ENCODE measurements around the gene RANBP9.

DNA sequence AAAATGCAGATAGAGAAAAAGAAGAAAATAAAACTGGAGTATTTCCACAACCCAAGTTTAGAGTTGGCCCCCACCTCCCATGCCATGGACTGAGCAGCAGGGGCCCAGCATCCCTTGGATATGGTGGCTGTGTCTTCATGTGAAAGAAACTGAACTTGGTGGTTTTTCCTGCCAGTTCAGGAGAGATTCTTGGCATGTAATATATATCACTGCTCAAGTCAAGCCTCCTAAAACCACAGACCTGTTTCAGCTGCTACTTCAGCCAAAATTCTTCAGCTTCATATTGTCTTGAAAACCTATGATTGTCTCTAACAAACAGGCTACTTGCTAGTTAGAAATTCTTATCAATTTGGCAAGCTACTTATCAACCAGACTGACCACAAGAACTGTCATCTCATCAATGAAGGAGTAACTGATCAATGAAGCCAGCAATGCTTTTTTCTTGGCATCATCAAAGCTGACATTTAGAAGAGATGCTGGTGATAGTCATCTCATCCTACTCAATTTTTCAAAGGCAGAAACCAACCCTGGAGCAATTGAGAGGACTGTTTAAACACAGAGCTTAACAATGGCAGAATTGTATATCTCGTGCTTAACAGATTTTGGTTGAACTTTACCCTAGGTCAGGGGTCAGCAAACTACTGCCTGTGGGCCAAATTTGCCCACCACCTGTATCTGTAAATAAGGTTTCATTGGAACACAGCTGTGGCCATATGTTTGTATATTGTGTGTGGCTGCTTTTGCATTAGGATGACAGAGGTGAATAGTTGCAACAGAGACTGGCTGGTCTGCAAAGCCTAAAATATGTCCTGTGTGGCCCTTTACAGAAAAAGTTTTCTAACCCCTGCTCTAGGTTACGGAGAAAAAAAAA is 106.9 kb downstream of the RANBP9 start:
- TF ChIP-seq POLR2AphosphoS5 (IDR thresholded peaks at IDR 0.05): no peak
- TF ChIP-seq, protein P1, sequence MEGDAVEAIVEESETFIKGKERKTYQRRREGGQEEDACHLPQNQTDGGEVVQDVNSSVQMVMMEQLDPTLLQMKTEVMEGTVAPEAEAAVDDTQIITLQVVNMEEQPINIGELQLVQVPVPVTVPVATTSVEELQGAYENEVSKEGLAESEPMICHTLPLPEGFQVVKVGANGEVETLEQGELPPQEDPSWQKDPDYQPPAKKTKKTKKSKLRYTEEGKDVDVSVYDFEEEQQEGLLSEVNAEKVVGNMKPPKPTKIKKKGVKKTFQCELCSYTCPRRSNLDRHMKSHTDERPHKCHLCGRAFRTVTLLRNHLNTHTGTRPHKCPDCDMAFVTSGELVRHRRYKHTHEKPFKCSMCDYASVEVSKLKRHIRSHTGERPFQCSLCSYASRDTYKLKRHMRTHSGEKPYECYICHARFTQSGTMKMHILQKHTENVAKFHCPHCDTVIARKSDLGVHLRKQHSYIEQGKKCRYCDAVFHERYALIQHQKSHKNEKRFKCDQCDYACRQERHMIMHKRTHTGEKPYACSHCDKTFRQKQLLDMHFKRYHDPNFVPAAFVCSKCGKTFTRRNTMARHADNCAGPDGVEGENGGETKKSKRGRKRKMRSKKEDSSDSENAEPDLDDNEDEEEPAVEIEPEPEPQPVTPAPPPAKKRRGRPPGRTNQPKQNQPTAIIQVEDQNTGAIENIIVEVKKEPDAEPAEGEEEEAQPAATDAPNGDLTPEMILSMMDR (IDR thresholded peaks at IDR 0.05): no peak
